DMS 273 treated with DMSO at 0.1 percent for 48 hours (cell line): Measurements from ENCODE around the gene OMG.
"Not testable (repeated sequence)": the region's sequence is repeated elsewhere in the genome, so short reads cannot be mapped to it uniquely, and the experiment has no call there.

ENCODE experiments used
- DNase-seq: peaks from one replicate; lab custom pipeline; 2025; lab: John Stamatoyannopoulos, UW

The OMG gene, protein sequence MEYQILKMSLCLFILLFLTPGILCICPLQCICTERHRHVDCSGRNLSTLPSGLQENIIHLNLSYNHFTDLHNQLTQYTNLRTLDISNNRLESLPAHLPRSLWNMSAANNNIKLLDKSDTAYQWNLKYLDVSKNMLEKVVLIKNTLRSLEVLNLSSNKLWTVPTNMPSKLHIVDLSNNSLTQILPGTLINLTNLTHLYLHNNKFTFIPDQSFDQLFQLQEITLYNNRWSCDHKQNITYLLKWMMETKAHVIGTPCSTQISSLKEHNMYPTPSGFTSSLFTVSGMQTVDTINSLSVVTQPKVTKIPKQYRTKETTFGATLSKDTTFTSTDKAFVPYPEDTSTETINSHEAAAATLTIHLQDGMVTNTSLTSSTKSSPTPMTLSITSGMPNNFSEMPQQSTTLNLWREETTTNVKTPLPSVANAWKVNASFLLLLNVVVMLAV

DNA sequence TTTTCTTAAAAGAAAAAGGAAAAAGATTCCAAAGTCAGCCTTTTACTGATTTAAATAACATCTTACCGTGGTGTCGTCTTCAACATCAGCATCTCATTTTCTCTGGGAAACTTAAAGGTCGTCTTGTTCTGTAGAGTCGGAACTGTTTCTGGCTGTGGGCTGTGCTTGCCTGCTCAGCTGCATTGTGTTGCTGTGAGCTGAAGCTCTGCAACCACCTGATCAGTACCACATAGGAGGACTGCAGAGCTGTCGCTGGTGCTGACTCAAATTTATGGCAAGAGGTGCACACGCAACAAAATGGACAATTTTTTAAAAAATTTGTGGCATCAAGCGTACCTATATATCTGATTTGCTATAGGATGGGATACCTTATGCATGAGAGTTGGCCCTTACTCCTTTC, at the start of gene OMG:
Gene OMG (minus strand): TSS at position 150 of the 400 bp plus-strand sequence. CDS start 908 bp downstream, outside the sequence.
- no peak for DNase-seq

DNA sequence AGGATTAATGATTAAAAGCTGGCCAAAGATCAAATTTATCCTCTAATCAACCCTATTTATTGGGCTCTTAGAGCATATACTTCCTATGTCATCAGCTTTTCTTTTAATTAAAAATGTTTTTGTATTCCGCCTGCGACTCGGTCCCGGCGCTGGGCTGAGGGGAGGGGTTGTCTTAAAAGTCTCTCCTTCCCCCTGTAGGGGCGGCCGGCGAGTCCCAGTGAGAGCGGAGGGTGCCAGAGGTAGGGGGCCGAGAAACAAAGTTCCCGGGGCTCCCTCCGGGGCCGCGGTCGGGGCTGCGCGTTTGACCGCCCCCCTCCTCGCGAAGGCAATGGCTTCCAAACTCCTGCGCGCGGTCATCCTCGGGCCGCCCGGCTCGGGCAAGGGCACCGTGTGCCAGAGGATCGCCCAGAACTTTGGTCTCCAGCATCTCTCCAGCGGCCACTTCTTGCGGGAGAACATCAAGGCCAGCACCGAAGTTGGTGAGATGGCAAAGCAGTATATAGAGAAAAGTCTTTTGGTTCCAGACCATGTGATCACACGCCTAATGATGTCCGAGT, 48.2 kb upstream of the OMG start:
- not testable (repeated sequence) for DNase-seq

DNA sequence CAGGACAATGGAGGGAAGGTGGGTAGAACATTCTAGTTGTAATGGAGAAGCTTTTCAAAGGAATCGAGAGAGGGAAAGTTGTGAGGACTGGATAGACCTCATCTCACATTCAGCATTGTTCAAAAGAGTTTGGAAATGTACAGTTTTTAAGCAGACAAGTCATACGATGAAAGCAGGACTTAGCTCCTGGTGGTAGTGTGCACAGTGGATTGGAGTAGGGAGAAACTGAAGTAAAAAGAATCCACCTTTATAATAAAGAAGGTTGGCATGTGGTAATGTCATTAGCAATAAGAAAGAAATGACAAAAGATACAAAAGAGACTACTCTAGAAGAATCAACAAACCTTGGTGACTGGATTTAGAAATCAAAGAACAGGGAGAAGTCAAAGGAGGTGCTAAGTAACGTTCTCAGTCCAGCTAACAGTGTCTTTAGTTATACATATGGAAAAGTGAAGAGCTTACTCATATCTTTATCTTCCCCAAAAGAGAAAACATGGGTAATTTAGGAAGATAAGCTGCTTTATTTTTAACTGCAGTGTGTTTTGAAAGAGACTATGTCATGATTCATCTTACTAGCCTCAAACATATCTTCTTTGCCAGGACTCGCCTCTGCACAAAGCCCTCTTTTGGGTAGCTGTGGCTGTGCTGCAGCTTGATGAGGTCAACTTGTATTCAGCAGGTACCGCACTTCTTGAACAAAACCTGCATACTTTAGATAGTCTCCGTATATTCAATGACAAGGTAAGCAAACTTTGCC, 43.0 kb upstream of the OMG start:
- DNase-seq, result no peak

DNA sequence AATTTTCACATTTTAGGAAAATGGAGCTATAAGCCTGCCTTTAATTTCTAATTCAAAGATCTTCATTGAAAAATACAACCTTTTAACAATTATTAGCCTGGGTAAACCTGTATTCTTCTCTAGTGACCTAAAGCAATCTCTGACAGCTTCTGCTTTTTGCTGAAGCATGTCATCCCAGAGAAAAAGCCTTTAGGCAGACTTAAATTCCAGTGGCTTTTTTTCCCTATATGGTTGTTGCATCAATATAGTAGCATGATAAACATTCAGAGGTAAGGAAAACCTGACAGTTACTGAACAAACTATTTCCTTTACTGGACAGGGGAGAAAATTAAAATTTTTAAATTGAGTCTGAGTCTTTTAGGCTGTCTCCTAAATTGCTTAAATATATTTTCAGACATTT, 32.2 kb upstream of the OMG start:
- no peak for DNase-seq

DNA sequence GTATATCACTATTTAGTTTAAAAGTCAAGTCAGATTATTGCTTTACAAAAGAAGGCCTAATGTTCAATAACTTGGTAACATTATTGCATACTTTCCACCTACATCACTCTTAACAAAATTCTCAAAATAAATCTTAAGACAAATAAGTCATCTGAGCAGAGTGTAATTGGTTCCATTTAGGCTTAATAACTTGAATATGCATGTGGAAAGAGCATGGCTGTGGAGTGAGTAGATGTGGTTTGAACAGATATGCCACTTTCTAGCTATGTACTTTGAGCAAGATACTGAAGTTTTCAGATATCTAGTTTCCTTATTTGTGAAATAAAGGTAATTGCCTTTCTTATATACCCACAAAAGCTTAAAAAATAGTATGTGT, 31.1 kb upstream of the OMG start:
- DNase-seq, result no peak

DNA sequence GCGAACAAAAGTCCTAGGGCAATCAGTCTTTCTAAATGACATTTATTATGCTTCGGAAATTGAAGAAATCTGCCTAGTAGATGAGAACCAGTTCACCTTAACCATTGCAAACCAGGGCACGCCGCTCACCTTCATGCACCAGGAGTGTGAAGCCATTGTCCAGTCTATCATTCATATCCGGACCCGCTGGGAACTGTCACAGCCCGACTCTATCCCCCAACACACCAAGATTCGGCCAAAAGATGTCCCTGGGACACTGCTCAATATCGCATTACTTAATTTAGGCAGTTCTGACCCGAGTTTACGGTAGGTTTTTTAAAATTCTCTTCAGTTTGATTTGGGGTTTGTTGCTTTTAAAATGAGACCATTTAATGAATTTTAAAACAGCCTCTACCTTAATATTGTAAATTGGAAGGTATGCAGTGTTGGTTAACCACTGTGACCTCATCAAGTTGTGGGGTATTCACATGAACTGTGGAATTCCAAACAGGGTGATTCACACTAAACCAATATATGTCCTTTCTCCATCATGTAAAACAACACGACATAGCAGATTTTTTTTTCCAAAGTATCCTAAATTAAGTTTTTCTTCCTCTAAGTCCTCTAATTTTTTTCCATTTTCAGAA, 30.6 kb upstream of the OMG start:
- no peak for DNase-seq

DNA sequence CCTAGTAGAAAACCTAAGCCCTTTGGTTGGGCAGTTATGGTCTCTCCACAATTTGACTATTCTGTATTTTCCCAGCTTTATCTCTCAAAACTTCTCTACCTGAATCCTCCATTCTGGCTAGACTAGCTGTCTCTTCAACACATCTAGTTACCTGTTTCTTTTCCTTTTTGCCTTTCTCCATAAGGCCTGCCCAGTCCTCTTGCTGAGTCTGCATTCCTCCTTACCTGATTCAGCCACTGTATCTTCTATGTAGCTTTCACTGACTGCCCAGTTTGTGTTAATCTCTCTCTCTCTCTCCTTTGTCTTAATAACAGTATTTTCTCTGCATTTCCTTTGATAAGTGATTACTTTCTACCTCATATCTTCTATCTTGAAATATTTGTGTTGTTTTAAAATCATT, 26.5 kb upstream of the OMG start:
- DNase-seq, result no peak

DNA sequence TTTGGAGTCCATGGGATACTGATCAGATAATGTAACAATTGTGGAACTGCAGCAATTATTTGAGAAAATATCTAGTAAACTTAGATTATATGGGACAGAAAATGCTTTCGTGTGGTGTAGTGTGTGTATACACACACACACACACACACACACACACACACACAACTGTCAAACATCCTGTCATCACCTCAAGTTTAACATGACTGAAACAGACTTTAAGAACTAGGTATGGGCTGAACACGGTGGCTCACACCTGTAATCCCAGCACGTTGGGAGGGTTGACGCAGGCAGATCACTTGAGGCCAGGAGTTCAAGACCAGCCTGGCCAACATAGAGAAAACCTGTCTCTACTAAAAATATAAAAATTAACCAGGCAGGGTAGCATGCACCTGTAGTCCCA, 24.9 kb upstream of the OMG start:
- DNase-seq, result no peak

DNA sequence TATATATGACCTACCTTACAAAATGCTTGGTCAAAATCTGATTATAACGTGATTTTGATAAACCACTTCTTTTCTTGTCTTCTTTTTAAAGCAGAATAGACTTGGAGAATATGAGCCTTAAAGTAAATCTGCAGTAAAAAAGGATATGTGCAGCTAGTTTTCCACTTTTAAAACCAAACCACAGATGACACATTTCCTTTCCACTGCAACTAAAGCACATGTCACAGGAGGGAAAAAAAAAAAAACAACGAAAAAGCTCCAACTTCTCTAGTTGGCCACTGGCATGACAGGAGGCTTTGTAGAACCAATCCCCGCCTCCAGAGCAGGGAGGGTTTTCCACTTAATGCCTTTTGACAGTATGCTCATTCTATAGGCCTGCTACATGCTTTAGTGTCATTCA, 24.4 kb upstream of the OMG start, which contains the start of gene EVI2A:
Gene EVI2A (minus strand): TSS at position 142 of the 400 bp plus-strand sequence. CDS start 2,609 bp downstream, outside the sequence.
- no peak for DNase-seq

DNA sequence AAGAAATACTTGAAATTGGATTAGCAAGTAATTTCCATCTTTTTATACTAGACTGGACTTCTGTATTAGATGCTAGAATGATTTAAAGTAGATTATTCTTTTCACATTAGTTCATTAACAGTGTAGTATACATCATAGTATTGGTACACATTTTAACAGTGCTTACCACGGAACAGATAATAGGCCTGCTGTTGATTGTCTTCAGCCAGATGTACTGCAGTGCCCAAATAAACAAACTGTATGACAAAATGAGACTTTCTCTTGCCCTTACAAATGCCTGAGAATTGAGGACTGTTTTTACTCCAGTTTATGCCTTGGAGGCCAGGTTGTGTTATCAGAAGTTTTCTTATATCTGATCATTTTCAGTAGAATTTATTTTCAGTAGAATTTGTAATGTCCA, 23.8 kb upstream of the OMG start:
- DNase-seq, result no peak

DNA sequence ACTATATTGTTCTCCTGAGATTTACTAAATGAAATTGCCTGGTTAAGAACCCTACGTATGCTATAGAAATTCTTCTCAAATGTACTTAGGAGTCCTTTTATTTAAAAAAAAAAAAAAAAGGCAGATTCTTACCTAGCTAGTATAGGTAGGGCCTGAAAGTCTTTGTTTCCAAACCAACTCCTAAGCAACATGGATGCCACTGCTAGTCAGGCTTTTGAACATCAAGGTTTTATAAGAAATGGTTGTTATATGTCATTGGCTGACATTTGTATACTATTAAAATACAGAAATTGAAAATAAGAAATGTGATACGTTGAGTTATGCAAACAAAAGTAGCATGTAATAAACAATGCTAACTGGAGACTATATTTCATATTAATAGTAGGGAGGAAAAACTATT, 23.2 kb upstream of the OMG start:
- no peak for DNase-seq

DNA sequence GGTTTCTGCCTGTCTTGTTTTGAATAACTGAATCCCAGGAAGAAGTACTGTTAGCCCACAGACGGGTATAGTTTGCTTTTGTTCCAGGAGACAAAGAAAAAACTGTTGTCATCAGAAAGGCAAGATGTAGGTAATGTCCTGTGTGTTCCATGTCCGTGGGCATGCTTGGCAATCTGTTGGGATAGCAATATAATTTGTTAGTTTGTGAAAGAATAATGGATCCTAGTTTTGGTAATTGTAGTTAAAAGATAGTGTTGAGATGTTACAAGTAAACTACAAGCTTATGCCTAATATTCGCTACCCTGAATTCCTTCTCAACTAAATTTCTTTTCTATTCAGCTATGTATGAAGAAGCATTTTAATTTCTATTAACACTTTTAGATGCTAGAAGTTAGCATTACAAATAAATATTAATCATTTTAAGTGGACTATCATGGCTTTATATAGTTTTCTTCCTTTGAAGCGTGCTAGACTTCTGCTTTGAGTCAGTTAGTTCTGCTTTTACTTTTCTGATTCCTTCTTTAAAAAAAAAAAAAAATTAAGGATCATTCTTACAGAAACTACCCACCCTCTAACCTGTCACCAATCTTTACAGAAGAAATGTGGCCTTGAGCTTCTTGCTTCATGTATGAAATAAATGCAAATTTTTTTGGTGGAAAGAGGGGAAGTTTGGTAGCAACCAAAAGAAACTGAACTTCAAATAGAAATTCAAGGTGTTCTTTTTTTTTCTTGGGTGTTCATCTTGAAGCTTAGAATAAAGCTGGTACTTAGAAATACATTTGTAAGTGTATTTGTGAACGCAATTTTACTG, 22.0 kb upstream of the OMG start:
- DNase-seq, result no peak

DNA sequence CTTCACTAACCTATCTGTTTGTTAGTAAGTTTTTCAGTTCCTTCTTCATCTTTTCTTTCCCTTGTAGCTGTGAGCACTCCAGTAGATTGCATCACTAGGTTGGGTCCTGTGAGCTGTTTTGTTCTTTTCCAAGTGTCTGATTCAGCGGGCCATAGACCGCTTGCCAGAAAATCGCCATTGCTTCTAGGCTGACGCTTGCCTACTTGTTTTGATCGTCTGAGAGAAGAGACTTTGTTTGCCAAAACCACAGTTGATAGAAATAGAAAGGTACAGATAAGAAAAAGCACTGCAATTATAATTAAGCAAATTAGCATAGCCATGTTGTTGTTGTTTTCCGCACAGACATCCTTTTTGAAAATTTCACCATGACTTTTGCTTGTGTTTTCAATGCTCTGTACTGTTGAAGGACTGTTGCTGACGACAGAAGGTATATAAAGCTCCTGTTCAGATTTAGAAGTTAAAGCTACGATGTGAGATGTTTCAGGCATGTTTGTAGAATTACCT, 21.3 kb upstream of the OMG start:
- no peak for DNase-seq

DNA sequence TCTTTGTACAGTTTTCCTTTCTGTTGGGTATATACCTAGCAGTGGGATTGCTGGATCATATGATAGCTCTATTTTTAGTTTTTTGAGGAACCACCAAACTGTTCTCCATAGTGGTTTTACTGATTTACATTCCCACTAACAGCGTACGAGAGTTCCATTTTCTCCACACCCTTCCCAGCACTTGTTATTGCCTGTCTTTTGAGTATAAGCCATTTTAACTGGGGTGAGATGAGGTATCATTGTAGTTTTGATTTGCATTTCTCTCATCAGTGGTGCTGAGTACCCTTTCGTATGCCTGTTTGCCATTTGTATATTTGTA, 17.7 kb upstream of the OMG start:
- DNase-seq, result no peak

DNA sequence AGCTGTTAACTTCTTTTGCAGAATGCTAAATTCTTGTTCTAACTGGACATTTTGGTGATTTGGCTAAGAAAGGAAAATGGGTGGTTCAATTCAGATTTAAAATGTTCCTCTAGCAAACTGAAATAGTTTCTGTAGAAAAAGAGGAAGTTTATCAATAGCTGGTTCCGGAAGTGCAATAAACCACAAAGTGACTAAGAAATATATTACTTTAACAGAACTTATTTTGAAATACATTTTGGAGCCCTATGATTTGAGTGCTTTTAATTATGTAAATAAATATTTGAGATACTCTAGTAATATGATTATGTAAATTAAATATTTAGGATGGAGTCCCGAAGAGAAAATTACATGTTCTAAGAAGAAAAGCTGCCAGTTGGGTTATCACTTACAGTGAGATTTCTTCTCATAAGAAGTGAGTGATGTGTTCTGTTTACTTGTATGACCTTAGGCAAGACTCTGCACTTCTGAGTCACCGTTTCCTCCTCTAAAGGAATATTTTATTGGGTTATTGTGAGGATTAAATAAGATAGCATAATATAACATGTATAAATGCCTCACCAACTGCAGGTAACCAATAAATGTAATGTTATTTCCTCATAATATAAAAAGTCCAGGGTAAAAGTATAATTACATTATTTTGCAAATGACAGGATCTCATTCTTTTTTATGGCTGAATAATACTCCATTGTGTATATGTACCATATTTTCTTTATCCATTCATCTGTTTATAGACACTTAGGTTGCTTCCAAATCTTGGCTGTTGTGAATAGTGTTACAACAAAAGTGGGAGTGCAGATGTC, 17.1 kb upstream of the OMG start, which contains the start of gene EVI2B:
Gene EVI2B (minus strand): TSS at position 73 of the 800 bp plus-strand sequence. CDS start 8,445 bp downstream, outside the sequence.
- DNase-seq, result no peak

DNA sequence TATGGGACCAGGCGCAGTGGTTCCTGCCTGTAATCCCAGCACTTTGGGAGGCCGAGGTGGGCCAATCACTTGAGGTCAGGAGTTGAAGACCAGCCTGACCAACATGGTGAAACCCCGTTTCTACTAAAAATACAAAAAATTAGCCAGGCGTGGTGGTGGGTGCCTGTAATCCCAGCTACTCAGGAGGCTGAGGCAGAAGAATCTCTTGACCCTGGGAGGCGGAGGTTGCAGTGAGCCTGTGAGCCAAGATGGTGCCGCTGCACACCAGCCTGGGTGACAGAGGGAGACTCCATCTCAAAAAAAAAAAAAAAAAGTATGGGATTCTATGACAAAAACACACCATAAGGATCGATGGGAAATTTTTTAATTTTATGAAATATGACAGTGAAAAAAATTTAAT, 15.2 kb upstream of the OMG start:
- not testable (repeated sequence) for DNase-seq

DNA sequence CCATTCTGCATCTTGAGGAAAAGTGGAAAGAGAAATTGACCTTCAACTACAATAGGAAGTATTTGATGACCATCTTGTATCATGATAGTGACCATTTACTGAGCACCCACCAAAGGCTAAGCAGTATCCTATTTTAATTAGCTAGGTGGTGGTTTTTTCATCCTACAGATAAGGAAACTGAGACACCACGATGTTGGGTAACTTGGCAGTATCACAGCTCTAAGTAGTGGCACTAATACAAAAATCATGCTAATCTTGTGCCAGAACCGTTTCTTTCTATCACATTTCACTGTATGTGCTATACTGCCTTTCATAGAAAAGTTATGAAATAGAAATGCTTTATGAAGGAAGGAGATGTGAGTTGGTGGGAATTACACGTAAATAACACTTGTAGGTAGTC, 14.5 kb upstream of the OMG start:
- no peak for DNase-seq

DNA sequence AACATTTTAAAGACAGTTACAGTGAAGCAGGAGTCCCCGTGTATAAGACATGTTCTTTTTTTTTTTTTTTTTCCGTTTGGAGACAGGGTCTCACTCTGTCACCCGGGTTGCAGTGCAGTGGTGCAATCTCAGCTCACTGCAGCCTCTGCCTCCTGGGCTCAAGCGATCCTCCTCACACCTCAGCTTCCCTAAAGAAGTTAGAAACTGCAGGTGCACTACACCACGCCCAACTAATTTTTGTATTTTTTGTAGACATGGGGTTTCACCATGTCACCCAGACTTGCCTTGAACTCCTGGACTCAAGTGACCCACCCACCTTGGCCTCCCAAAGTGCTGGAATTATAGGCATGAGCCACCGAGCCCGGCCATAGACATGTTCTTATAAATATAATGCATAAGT, 13.8 kb upstream of the OMG start:
- no peak for DNase-seq

DNA sequence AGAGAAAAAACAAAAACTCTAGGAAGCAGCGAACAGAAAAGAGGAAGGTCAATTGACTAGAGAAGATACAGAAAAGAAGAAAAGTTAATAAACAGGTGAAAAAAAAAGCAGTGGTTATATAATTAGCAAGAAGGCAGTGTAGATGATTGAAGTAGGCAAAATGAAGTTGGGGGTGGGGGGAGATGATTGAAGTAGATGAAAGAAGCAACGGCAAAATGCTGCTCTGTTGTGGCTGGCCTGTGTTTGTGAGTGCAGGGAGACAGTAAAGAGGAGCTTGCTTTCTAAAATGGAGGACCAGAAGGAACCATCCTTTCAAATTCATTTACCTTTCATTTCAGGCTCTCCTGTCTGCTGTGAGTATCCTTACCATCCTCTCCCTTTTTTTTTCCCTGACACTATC, 13.2 kb upstream of the OMG start:
- DNase-seq, result no peak

DNA sequence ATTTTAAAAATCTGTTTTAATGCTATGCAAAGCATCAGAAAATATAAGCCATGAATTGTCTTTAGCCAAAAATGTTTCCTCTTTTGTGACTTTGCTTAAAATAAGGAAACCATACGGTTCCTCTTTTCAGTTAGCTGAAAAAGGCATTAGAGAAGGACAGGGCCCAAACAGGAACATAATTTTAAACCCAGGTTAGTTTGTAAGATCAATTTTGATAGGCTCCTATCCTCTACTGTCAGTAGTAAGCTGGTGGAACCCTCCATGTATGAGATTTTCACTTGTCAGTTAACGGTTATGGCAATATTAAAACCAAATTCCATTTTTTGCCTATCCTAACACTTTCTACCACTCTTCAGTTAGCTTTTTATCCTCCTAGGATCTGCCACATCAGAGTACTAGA, 12.5 kb upstream of the OMG start:
- no peak for DNase-seq
